Body of pancreas (tissue), 4 donors: ENCODE results near the gene KCNIP4. TPM values are rescaled to one million over a fixed set of nuclear protein-coding genes. Genes with fewer than 3 reads are reported as not detected.

ENCODE experiments used
- ATAC-seq: fragments of 150-250 bp; one replicate; pipeline ENCODE4 v1.9.1; 2016
- DNase-seq, 4 donors: peaks; one replicate each; pipeline ENCODE4 v3.0.0-alpha.2; 2019
- H3K27ac ChIP-seq, 4 donors: fragments of 200-600 bp; sonication (generic); 1 replicate in 3 of 4; 2 replicates in 1 of 4; pipeline versions ENCODE4 v1.5.1 to v1.6.1; 2016 to 2019; ENCODE audit warnings: mild to moderate bottlenecking in 1 of 4, mixed read lengths in 1 of 4, moderate library complexity in 1 of 4
- H3K27me3 ChIP-seq, 2 donors: fragments of 200-600 bp; sonication (generic); one replicate each; pipeline ENCODE4 v1.6.0; 2016; ENCODE audit warnings: mild to moderate bottlenecking in 1 of 2
- H3K36me3 ChIP-seq, 2 donors: fragments of 200-600 bp; sonication (generic); replicated peaks in 1 of 2; 2 replicates each; pipeline ENCODE4 v1.5.1; 2016; ENCODE audit warnings: low read depth in 2 of 2; ENCODE audit not compliant: insufficient read depth in 1 of 2
- H3K4me1 ChIP-seq: fragments of 200-600 bp; sonication (generic); one replicate; pipeline ENCODE4 v1.6.0; 2016
- H3K4me3 ChIP-seq, 2 donors: fragments of 200-600 bp; sonication (generic); 1 replicate in 1 of 2; 2 replicates in 1 of 2; pipeline ENCODE4 v1.5.1; 2016 to 2019
- H3K9me3 ChIP-seq, 3 donors: fragments of 200-600 bp; sonication (generic); 1 replicate in 2 of 3; 2 replicates in 1 of 3; pipeline ENCODE4 v1.5.1; 2016
- CTCF ChIP-seq, 7 experiments: fragments of 450-650 bp in 4 of 7; fragments of 200-600 bp in 3 of 7; sonication (generic) in 3 of 7; IDR thresholded peaks; one replicate each; pipeline ENCODE4 v1.5.1; 2016 to 2019; ENCODE audit warnings: antibody characterized with exemption in 7 of 7
- POLR2A ChIP-seq, 3 donors: fragments of 450-650 bp; IDR thresholded peaks; one replicate each; pipeline ENCODE4 v1.6.1; 2016; ENCODE audit warnings: antibody characterized with exemption in 3 of 3, mild to moderate bottlenecking in 2 of 3
- WGBS, 2 donors: methylation state at CpG; one replicate each; pipeline ENCODE4 v1.1.5; 2017; 5-methylcytosine and 5-hydroxymethylcytosine counted together
- intact Hi-C: fragments of 100-400 bp; cut with DNase I; formaldehyde crosslinking; loops from one replicate; pipeline ENCODE4 v1.15.1; 2023
- total RNA-seq, 2 donors: library from RNA; depleted of rRNA; stranded (reverse); fragments of >200 nt; gene quantifications; one replicate each; pipeline ENCODE4 v1.1.0, GENCODE V29; 2016

The KCNIP4 gene
- total RNA-seq, 2 donors from 2014 or later, result not detected

GRCh38 chr4:21593671-21594001 is 354.9 kb downstream of the KCNIP4 start:
- H3K9me3 ChIP-seq, result no peaks in the 10 kb centered on the region
- H3K36me3 ChIP-seq, result no peaks in the 10 kb centered on the region
- intact Hi-C loops, result no loop called here
- no peak for TF ChIP-seq CTCF (IDR thresholded peaks at IDR 0.05)
- no peak for TF ChIP-seq POLR2A (IDR thresholded peaks at IDR 0.05)
- H3K27me3 ChIP-seq, result no peaks in the 10 kb centered on the region
- DNase-seq, result no peak
- H3K4me3 ChIP-seq, result no peak overlapping the region
- H3K27ac ChIP-seq, result no peak overlapping the region
- H3K4me1 ChIP-seq, result no peaks in the 10 kb centered on the region
- ATAC-seq, result no peak

GRCh38 chr4:21592970-21593670 is 355.5 kb downstream of the KCNIP4 start:
- no peak for DNase-seq
- intact Hi-C loops, result no loop called here
- TF ChIP-seq CTCF (IDR thresholded peaks at IDR 0.05), result no peak
- TF ChIP-seq POLR2A (IDR thresholded peaks at IDR 0.05), result no peak
- WGBS, 2 donors, result 29 to 33% methylated on average over 8 of the region's 8 CpGs
- H3K27me3 ChIP-seq, result no peaks in the 10 kb centered on the region
- H3K36me3 ChIP-seq, result no peaks in the 10 kb centered on the region
- no peak for ATAC-seq
- no peaks in the 10 kb centered on the region for H3K9me3 ChIP-seq
- no peaks in the 10 kb centered on the region for H3K4me1 ChIP-seq
- no peak overlapping the region for H3K27ac ChIP-seq
- no peak overlapping the region for H3K4me3 ChIP-seq

GRCh38 chr4:21577056-21577455 is 371.5 kb downstream of the KCNIP4 start:
- H3K9me3 ChIP-seq, result no peaks in the 10 kb centered on the region
- no peak for DNase-seq
- intact Hi-C loops, result no loop called here
- no peak overlapping the region for H3K27ac ChIP-seq
- WGBS, 2 donors, result 72 to 74% methylated on average over 2 of the region's 2 CpGs
- H3K27me3 ChIP-seq, result no peaks in the 10 kb centered on the region
- H3K4me3 ChIP-seq, result no peak overlapping the region
- no peaks in the 10 kb centered on the region for H3K4me1 ChIP-seq
- no peak for ATAC-seq
- H3K36me3 ChIP-seq, result no peaks in the 10 kb centered on the region
- no peak for TF ChIP-seq CTCF (IDR thresholded peaks at IDR 0.05)
- TF ChIP-seq POLR2A (IDR thresholded peaks at IDR 0.05), result no peak

DNA sequence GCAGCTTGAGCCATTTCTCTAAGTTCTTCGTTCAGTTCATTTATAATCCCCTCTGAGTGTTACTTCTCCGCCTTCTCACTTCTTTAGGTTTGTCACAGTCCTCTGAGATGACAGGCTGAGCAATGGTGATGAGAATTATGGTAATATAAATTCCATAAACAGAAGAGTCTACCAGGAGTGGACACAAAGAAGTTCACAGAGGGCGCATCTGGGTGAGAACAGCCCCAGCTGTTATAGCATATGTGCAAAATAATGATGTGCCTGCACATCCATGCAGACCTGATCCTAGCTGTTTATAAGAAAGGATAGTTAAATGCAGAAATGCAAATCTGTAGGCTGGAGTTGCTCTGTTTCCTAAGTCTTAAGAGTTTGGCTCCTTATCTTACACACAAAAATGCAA is 377.5 kb downstream of the KCNIP4 start:
- intact Hi-C loops, result no loop called here
- Histone ChIP-seq H3K27ac (no peak overlapping the region), H3K9me3 (no peaks in the 10 kb centered on the region), H3K36me3 (no peaks in the 10 kb centered on the region), H3K4me1 (no peaks in the 10 kb centered on the region), H3K4me3 (no peak overlapping the region), H3K27me3 (no peaks in the 10 kb centered on the region)
- WGBS, 2 donors, result 67 to 73% methylated on average over 3 of the region's 3 CpGs
- no peak for TF ChIP-seq CTCF (IDR thresholded peaks at IDR 0.05)
- TF ChIP-seq POLR2A (IDR thresholded peaks at IDR 0.05), result no peak
- ATAC-seq, result no peak
- DNase-seq, result no peak

DNA sequence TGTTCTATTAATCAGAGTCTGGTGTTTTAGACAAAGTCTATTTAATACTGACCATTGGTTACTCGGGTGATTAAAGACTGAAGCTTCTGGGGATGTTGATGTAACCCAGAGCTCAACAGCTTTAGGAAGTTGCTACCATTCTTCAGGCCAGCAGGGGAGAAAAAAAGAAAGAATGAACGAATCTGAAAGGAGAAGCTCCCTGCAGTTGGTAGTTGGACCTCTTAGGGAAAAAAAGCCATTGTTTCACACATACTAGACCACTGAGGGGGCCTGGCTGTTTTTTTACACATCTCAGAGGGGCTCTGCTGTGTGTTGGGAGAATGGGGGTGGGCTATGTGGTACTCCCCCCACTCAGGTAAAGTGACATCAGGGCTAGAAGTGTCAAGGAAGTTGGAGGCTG is 378.9 kb downstream of the KCNIP4 start:
- Histone ChIP-seq H3K4me1 (no peaks in the 10 kb centered on the region), H3K9me3 (no peaks in the 10 kb centered on the region), H3K27ac (no peak overlapping the region), H3K36me3 (no peaks in the 10 kb centered on the region), H3K4me3 (no peak overlapping the region), H3K27me3 (no peaks in the 10 kb centered on the region)
- DNase-seq (no peak), ATAC-seq (no peak)
- intact Hi-C loops, result no loop called here
- TF ChIP-seq POLR2A (IDR thresholded peaks at IDR 0.05) (no peak), CTCF (IDR thresholded peaks at IDR 0.05) (no peak)
- WGBS, 2 donors, result 11 to 20% methylated on average over 2 of the region's 2 CpGs
